ENCODE results near the gene ATP1B2.
"Not testable (repeated sequence)": the region's sequence is repeated elsewhere in the genome, so short reads cannot be mapped to it uniquely, and the experiment has no call there.

Gene ATP1B2

DNA sequence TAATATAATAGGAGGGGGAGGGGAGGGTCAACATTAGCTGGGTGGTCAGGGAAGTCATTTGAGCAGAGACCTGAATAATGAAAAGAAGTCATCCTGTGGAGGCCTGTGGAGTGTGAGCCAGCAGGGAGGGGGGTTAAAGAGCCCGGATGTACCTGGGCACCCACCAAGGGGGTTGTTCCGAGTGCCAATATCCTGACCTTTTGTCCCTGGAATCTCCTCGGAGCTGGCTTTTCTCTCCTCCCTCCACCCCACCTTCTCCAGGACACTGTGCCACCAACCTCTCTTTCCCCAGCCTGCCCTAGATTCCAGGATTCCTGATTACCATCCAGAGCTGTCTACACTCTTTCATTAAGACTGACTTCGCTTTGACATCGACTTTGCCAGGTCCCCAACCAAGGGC, 14.6 kb upstream of the ATP1B2 start:
- H3K36me3 ChIP-seq (replicated peaks; ENCODE audit: low read depth, low read length), result no peaks in the 10 kb centered on the region
- H3K27ac ChIP-seq (ENCODE audit: low read length), result no peak overlapping the region
- no peak overlapping the region for H3K9ac ChIP-seq (ENCODE audit: low read length)
- H3K4me2 ChIP-seq (ENCODE audit: low read length), result no peak overlapping the region
- H3K9me3 ChIP-seq (ENCODE audit: insufficient read depth, low read length), result no peaks in the 10 kb centered on the region
- H4K20me1 ChIP-seq (ENCODE audit: insufficient read depth, low read length), result no peaks in the 10 kb centered on the region
- H3K4me1 ChIP-seq (ENCODE audit: low read length), result no peaks in the 10 kb centered on the region
- no peak overlapping the region for H3K4me3 ChIP-seq (ENCODE audit: low read length)
- H3K27me3 ChIP-seq (ENCODE audit: low read depth, low read length), result no peaks in the 10 kb centered on the region
- TF ChIP-seq CTCF (IDR thresholded peaks at IDR 0.05; ENCODE audit: low read depth, low read length), result no peak
- TF ChIP-seq EZH2phosphoT487 (IDR thresholded peaks at IDR 0.05; ENCODE audit: low read depth), result no peak
- no peak overlapping the region for H2AFZ ChIP-seq (ENCODE audit: low read depth, low read length)
- no peaks in the 10 kb centered on the region for H3K79me2 ChIP-seq (ENCODE audit: low read length)

DNA sequence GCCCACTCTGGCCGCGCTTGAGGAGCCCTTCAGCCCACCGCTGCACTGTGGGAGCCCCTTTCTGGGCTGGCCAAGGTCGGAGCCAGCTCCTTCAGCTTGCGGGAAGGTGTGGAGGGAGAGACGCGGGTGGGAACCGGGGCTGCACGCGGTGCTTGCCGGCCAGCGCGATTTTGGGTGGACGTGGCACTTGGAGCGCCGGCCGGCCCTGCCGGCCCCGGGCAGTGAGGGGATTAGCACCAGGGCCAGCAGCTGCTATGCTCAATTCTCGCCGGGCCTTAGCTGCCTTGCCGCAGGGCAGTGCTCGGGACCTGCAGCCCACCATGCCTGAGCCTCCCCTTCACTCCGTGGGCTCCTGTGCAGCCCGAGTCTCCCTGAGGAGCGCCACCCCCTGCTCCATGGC, 9.9 kb upstream of the ATP1B2 start:
- no peak overlapping the region for H3K27ac ChIP-seq (ENCODE audit: low read length)
- H2AFZ ChIP-seq (ENCODE audit: low read depth, low read length), result no peak overlapping the region
- H3K4me1 ChIP-seq (ENCODE audit: low read length), result peaks cover 4% of the 10 kb centered on the region; the same call in 1 of the 2 replicates
- H3K36me3 ChIP-seq (replicated peaks; ENCODE audit: low read depth, low read length), result no peaks in the 10 kb centered on the region
- H3K79me2 ChIP-seq (ENCODE audit: low read length), result no peaks in the 10 kb centered on the region
- H3K9ac ChIP-seq (ENCODE audit: low read length), result no peak overlapping the region
- H3K27me3 ChIP-seq (ENCODE audit: low read depth, low read length), result no peaks in the 10 kb centered on the region
- no peak overlapping the region for H3K4me3 ChIP-seq (ENCODE audit: low read length)
- no peak overlapping the region for H3K4me2 ChIP-seq (ENCODE audit: low read length)
- no peaks in the 10 kb centered on the region for H4K20me1 ChIP-seq (ENCODE audit: insufficient read depth, low read length)
- H3K9me3 ChIP-seq (ENCODE audit: insufficient read depth, low read length), result no peaks in the 10 kb centered on the region
- TF ChIP-seq EZH2phosphoT487 (IDR thresholded peaks at IDR 0.05; ENCODE audit: low read depth), result no peak

DNA sequence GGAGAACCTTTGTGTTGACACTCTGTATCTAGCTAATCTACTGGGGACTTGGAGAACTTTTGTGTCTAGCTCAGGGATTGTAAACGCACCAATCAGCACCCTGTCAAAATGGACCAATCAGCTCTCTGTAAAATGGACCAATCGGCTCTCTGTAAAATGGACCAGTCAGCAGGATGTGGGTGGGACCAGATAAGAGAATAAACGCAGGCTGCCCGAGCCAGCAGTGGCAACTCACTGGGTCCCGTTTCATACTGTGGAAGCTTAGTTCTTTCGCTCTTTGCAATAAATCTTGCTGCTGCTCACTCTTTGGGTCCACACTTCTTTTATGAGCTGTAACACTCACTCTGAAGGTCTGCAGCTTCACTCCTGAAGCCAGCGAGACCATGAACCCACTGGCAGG, 9.1 kb upstream of the ATP1B2 start:
- not testable (repeated sequence) for H2AFZ ChIP-seq (ENCODE audit: low read depth, low read length); H3K79me2 ChIP-seq (ENCODE audit: low read length); H3K4me2 ChIP-seq (ENCODE audit: low read length); H3K9me3 ChIP-seq (ENCODE audit: insufficient read depth, low read length); H3K4me3 ChIP-seq (ENCODE audit: low read length); H4K20me1 ChIP-seq (ENCODE audit: insufficient read depth, low read length); H3K27me3 ChIP-seq (ENCODE audit: low read depth, low read length); H3K27ac ChIP-seq (ENCODE audit: low read length); H3K4me1 ChIP-seq (ENCODE audit: low read length); H3K36me3 ChIP-seq (replicated peaks; ENCODE audit: low read depth, low read length); H3K9ac ChIP-seq (ENCODE audit: low read length)

DNA sequence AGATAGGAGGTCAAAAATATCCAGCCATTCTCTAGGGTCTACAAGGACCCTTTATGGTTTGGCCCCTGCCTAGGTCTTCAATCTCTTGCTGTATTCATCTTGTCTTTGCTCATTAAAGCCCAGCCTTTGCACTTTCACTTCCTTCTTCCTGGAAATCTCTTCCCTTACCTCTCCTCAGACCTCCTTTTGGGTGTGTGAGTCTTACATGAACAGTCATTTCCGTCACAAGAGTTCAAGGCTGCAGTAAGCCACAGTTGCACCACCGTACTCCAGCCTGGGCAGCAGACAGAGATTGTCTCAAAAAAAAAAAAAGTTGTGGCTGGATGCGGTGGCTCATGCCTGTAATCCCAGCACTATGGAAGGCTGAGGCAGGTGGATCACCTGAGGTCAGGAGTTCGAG, 6.0 kb upstream of the ATP1B2 start:
- H3K27ac ChIP-seq (ENCODE audit: low read length), result no peak overlapping the region
- H2AFZ ChIP-seq (ENCODE audit: low read depth, low read length), result no peak overlapping the region
- H3K4me3 ChIP-seq (ENCODE audit: low read length), result no peak overlapping the region
- peaks cover 4% of the 10 kb centered on the region; the same call in 1 of the 2 replicates for H3K4me1 ChIP-seq (ENCODE audit: low read length)
- H3K79me2 ChIP-seq (ENCODE audit: low read length), result no peaks in the 10 kb centered on the region
- no peaks in the 10 kb centered on the region for H3K36me3 ChIP-seq (replicated peaks; ENCODE audit: low read depth, low read length)
- no peak for TF ChIP-seq EZH2phosphoT487 (IDR thresholded peaks at IDR 0.05; ENCODE audit: low read depth)
- no peak for TF ChIP-seq CTCF (IDR thresholded peaks at IDR 0.05; ENCODE audit: low read depth, low read length)
- no peak overlapping the region for H3K4me2 ChIP-seq (ENCODE audit: low read length)
- no peak overlapping the region for H3K9ac ChIP-seq (ENCODE audit: low read length)
- no peaks in the 10 kb centered on the region for H3K9me3 ChIP-seq (ENCODE audit: insufficient read depth, low read length)
- H3K27me3 ChIP-seq (ENCODE audit: low read depth, low read length), result no peaks in the 10 kb centered on the region
- H4K20me1 ChIP-seq (ENCODE audit: insufficient read depth, low read length), result no peaks in the 10 kb centered on the region

DNA sequence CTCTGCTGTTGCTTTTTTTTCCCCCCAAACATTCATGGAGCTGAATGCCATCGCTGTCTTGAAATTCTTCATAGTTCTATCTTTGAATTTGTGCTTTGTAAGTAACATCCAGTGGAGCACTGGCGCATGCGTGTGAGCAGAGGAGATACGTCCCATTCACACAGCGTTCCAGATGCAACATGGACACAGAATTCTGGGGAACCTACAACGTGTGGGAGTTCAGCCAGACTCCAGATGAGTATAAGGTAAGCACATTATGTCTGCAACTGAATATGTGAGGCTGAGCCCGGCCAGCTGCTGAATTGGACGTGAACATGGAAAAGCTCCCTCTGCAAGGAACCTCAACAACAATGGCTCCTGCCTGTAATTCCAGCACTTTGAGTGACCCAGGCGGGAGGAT, 4.3 kb upstream of the ATP1B2 start:
- Histone ChIP-seq H3K9me3 (ENCODE audit: insufficient read depth, low read length) (no peaks in the 10 kb centered on the region), H3K27me3 (ENCODE audit: low read depth, low read length) (no peaks in the 10 kb centered on the region), H3K36me3 (replicated peaks; ENCODE audit: low read depth, low read length) (no peaks in the 10 kb centered on the region), H2AFZ (ENCODE audit: low read depth, low read length) (no peak overlapping the region), H3K4me2 (ENCODE audit: low read length) (no peak overlapping the region), H3K27ac (ENCODE audit: low read length) (no peak overlapping the region), H3K4me1 (ENCODE audit: low read length) (peaks cover 4% of the 10 kb centered on the region; the same call in 1 of the 2 replicates), H4K20me1 (ENCODE audit: insufficient read depth, low read length) (no peaks in the 10 kb centered on the region), H3K79me2 (ENCODE audit: low read length) (no peaks in the 10 kb centered on the region), H3K9ac (ENCODE audit: low read length) (no peak overlapping the region), H3K4me3 (ENCODE audit: low read length) (no peak overlapping the region)
- TF ChIP-seq EZH2phosphoT487 (IDR thresholded peaks at IDR 0.05; ENCODE audit: low read depth), result no peak
- no peak for TF ChIP-seq CTCF (IDR thresholded peaks at IDR 0.05; ENCODE audit: low read depth, low read length)
